8988T (cell line): ENCODE measurements around the gene GPR176.
"Not testable (repeated sequence)": the region's sequence is repeated elsewhere in the genome, so short reads cannot be mapped to it uniquely, and the experiment has no call there.

Experiments
- DNase-seq: peaks from one replicate; pipeline ENCODE4 v3.0.0; 2011

The GPR176 gene

DNA sequence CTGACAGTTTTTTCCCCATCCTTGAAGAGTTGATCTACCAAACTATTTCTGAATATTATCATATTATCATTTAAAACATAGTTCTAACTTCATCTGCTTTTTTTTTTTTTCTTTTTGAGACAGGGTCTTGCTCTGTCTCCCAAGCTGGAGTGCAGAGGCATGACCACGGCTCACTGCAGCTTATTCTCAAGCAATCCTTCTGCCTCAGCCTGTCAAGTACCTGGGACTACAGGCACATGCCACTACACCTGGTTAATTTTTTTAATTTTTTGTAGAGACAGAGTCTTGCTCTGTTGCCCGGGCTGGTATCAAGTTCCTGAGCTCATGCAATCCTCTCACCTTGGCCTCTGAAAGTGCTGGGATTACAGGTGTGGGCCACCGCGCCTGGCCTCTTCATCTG, 15.2 kb upstream of the GPR176 start:
- no peak for DNase-seq

DNA sequence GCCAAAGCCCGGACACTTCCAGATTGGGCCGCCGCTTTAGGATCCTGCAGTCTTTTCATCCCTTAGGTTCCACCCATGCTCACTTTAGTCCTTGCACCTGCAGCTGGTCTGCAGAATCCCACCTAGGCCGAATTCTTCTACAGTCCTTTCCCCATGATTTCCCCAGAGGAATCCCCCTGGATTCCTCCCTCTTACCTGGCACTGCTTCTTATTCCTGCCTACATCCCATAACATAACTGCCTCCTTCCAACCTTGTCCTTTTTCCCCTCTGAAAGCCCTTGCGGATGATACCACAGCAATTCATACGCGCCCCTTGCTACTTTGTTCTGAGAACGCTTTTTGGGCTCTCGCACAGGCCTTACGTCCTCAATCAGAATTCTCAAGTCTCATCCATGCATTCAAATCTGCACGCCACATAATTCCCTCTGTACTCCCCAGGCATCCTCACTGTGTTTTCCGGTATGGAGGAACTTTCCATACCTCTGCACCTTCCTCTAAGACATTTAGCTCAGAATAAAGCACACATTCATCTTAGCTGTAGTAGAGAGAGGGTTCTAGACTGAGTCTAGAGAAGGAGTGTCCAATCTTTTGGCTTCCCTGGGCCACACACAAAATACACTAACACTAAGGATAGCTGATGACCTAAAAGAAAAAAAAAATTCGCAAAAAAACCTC, 14.5 kb upstream of the GPR176 start:
- DNase-seq: no peak

DNA sequence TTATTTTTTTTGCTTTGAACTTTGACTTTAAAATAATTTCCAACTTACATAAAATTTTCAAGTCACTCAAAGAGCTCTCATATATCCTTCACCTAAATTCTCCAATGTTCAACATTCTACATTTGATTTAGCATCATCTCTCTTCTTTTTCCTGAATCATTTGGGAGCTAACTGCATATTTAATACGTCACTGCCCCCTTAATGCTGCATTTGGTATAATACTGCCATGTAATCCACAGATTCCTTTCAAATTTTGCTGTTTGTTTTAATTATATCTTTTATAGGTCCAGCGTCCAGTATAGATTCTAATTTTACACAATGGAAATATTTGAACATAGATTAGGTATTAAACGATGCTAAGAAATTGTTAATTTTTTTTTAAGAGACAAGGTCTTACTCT, 11.5 kb upstream of the GPR176 start:
- no peak for DNase-seq

DNA sequence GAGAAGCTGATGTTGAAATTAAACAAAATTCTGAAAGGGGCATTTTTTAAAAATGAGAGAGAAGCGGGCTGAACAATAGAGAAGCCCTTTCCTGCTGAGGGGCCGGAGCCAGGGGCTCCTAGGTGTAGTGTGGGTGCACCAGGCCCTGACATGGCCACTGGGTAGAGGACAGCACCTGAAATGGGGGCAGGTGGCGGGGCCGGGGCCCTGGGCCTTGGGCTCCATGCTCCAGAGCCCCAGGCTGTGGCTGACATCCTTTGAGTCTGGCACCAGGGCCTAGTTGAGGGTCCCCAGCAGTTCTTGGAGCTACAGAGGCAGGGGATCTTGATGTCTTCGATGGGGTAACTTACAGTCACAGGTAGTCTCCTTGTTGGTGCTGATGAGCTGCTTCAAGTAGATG, 6.5 kb upstream of the GPR176 start:
- no peak for DNase-seq

DNA sequence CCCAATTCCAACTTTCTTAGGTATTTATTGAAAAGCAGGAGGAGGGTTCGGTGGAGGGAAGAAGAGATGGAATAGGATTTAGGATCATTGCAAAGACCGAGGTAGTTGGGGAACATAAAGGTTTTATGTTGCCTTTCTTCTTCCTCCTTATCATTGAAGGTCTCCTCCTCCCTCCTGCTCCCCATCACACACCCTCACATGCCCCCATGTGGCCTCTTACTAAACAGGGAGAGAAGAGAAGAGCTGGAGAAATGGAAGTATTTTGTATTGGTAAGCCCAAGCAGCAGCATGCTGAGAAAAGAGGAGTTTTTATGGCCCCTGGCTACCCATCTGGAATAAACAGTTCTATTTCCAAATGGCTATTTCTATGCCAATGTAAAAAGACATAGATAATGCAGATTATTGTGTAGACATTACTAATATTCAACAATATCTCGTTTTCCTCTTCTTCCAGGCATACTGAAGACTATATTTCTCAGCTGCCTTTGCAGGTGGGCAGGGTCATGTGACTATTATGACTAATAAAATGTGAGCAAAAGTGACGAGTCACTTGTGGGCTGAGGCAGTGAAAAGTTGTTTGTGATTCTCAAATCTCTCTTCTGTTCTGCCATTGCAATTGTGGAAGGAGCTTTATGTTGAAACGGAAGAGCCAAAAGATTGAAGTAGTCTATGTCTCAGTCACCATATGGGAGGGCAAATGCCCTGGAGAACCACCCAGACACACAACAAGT, 5.2 kb upstream of the GPR176 start:
- no peak for DNase-seq

DNA sequence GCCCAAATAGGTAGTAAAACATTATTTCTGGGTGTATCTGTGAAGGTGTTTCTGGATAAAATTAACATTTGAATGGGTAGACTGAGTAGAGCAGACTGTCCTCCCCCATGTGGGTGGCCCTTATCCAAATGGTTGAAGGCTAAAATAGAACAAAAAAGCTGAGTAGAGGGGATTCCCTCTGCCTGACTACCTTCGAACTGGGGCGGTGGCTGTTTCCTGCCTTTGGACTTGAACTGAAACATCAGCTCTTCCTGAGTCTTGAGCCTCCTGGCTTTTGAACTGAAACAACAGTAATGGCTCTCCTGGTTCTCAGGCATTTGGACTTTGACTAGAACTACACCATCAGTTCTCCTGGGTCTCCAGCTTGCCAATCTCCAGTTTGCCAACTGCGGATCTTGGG, 4.4 kb upstream of the GPR176 start:
- DNase-seq: no peak

DNA sequence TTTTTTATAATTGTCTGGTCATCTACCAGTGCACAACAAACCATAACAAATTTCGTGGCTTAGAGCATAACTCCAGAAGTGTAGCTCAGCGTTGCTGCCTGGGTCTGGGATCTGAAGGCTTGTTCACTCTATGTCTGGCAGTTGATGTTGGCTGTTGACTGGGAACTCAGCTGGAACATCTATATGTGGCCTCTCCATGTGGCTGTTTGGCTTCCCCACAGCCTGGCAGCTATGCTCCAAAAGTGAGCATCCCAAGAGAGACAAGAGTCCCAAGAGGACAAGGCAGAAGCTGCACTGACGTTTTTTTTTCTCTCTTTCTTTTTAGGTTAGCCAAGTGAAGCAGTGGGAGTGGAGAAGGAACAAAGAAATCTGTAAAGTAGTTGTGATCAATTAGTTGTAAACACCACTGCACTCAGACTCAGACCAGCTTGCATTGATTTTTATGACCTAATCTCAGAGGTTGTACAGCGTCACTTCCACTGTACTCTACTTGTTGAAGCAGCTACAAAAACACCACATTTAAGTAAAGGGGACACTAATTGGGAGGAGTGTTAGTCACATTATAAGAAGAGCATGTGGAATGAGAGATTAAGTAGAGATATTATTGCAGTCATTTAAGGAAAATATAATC, 2.5 kb upstream of the GPR176 start:
- DNase-seq: no peak

DNA sequence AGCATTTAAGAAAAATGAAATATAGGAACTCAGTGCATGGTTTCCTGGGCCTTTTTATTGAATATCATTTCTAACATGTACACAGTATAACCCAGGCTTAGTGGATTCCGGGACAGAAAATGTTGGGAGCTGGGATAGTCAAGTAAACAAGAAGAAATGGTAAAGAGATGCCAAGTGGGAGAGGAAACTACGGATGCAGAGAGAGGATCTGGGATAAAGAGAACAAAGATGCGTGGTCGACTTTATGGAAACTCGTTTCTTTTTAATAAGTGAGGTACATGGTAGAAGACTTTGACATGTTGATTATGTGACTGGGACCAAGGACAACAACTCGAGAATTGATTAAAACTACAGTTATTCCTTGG, 1.2 kb upstream of the GPR176 start:
- no peak for DNase-seq

DNA sequence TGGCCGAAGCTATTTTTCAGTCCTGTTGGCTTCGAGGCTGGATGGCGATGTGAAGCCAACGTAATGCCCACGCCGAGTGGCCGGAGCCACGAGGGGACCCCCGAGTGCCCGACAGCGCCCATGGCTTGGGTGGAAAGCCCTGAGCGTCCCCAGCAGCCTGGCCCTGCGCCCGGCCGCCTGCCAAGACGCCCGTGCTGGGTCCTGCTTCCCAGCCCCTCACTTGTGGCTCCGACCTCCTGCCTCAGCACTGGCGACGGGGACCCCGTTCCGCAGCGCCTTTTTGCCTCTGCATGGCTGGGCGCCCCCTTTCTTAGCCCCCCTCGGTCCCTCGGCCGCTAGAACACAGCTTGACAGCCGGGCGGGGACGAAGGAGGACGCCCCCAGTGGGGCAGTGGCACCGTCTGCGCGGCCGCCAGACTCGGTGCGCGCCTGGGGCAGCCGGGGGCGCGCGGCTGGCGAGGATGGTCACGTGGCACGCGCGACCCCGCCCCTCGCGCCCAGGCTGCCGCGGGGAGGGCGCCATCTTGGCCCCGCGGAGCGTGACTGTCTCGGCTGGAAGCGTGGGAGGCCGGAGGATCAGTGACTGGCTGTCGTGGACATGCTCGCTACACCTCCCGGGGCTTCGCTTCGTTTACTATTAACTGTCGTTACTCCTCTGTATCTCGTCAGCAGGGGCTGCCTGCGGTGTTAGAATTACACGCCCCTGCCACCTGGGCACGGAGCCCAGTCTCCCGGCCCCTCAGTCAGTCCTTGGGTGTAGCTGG, 626 bp upstream of the GPR176 start:
- peak; percentile 37 for DNase-seq

DNA sequence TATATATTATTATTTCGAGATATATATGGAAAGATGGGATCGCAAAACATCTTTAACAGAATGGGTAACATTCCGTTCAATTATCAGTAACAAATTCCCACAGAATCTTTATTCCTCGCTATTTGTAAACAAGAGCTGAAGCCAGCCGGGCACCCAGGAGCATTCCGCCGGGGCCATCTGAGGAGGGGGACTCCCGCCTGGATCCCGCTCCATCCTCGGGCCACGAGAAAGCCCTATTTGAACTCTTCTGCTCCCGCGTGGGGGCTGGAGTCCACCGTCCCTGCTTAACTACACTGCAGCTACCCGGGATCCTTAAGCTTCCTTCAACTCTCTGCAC, 687 bp downstream of the GPR176 start:
- DNase-seq: no peak

DNA sequence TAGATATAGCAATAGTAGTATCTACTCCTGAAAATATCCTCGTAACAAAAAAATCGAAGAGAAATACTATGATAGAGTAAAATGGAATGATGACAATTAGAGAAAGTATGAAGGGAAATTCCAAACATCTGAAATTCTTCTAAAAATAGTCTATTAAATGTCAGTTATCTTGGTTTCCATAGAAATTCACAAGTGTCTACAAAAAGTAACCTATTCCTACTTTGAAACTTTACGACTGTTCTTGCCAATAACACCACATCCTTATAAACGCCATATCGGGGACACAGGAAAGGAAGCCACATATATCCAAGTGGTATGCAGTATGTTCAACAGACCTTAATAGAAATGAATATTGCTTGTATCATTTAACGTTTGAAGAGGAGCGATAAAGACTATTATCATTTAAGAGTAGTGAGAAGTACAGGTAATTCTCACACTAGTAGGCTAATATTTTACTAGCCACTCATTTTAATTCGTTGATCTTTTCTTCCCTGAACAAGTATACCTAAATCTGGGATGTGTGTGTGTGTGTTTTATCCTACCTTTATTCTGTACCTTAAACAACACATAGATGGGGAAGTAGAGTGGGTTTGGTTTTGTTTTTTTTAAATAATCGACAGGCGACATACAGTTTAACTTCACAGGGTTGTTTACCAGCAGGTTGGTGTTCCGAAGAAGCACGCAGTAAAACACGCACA, 1.2 kb downstream of the GPR176 start:
- no peak for DNase-seq

DNA sequence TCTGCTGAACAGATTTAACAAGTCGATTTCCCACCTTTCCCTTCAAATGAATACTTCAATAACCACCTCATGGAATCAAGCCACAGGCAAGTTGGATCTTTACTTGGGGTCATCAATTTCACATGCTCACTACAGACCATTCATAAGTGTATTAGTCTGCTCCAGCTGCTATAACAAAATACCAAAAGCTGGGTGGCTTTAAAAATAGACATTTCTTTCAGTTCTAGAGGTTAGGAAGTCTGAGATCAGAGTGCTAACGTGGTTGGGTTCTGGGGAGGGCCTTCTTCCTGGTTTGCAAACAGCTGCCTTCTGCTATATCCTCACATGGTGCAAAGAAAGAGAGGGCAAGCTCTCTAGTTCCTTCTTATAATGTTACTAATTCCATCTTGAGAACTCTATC, 5.1 kb downstream of the GPR176 start:
- DNase-seq: no peak

DNA sequence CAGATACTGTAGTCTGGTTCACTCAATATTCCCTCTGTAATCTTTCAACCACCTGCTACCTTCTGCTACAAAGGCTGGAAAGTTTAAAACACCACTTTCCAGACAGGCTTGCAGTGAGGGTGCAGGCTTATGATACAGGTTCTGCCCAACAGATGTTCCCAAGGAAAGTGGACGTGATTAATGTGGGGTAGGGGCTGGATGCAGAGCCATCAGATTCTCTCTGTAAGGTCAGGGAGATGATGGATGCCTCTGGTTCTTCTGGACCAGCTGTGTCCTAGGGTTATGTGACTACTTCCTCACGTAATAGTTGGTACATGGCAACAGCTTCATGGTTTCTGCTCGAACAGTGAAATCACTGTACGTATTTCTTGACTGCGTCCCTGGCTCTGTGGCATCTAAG, 11.1 kb downstream of the GPR176 start:
- DNase-seq: no peak

DNA sequence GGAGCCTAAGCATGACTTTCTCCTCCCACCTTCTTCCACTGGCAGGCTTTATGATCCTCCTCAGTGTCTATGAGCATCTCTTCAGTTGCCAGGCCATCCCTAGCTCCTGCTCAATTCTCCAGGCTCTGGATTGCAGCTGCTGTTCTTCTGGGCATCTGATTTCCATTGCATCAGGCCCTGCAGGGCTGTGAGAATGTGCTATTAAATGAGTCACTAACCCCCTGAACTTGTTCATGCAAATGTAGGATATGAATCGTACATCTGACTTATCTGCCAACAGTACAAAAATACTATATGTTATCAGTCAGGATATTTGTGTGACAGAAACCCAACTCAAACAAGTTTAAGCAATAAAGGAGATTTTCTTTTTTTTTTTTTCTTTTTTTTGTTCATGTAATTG, 11.9 kb downstream of the GPR176 start:
- no peak for DNase-seq

DNA sequence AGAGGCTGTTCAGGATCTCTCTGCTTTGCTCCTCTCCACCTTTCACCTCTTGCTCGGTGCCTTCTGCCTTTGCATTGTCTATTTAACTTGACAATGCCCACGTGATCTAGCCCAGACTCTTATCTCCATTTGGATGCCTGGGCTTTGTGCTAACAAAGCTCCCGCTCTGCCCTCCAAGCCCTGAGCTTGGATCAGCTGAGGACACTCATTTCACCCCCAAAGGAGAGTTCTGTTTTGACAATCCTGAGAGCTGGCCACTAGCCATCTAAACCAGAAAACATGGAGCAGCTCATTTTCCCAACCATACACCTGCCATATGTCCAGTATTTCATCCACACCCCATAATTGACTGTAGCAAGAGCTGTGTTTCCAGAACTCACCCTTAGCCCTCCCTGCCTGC, 12.8 kb downstream of the GPR176 start:
- no peak for DNase-seq

DNA sequence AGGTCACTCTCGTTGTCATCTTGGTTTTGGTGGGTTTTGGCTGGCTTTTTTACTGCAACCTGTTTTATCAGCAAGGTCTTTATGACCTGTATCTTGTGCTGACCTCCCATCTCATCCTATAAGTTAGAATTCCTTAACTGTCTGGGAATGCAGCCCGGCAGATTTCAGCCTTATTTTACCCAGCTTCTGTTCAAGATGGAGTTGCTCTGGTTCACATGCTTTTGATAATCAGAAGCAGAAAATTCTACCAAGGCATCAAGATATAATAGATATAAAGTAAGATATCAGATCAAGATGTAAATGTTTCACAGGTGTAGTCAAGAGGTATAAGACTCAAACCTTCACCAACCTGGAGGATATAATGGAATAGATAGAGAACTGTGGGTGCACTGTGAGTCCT, 16.0 kb downstream of the GPR176 start:
- no peak for DNase-seq

DNA sequence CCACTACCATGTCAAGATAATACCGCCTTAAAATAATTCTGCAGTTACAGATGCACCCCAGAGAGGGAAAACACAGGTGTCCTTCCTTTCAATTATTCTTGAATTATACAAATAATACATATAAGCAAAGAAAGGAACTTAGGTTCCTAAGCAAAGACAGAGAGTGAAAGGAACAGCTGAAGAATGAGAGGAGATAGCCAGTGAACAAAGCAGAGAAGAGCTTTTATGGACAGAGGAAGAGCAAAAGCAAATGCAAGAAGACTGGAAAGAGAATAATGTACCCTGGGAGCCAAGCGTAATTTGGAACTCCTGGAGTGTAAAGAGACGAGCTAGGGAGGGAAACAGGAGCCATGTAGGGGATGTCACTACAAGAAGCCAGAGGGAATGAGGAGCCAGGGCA, 21.7 kb downstream of the GPR176 start:
- no peak for DNase-seq

DNA sequence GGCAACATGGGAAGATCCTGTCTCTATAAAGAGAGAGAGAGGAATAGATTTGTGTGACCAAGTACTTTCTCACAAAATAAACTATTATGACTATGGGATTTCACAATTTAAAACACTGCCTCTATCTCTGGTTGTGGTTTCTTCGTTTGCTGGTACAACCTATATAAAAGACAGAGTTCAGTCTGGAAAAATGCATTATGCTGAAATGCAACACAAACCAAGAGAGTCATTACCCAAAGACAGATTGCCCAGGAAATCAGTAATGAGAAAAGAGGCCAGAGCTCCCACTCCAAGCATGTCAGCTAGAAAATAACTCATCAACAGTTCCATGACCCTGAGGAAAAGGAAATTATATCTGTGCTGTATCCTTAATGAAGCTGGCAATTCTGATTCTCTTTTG, 23.2 kb downstream of the GPR176 start:
- no peak for DNase-seq

DNA sequence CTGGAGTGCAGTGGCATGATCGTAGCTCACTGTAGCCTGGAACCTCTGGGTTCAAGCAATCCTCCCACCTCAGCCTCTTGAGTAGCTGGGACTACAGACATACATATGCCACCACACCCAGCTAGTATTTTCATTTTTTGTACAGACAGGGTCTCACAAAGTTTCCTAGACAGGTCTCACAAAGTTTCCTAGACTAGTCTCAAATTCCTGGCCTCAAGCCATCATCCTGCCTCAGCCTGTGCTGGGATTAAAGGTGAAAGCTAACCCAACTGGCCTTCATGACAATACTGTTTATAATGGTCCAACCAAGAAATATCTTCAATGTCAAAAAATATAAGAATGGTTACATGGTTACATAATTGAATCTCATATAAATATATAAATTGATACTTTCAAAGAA, 24.0 kb downstream of the GPR176 start:
- DNase-seq: no peak

DNA sequence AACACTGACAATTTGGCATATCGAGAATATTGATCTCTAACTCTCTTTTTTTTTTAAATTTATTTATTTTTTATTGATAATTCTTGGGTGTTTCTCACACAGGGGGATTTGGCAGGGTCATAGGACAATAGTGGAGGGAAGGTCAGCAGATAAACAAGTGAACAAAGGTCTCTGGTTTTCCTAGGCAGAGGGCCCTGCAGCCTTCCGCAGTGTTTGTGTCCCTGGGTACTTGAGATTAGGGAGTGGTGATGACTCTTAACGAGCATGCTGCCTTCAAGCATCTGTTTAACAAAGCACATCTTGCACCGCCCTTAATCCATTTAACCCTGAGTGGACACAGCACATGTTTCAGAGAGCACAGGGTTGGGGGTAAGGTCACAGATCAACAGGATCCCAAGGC, 27.0 kb downstream of the GPR176 start:
- not testable (repeated sequence) for DNase-seq

DNA sequence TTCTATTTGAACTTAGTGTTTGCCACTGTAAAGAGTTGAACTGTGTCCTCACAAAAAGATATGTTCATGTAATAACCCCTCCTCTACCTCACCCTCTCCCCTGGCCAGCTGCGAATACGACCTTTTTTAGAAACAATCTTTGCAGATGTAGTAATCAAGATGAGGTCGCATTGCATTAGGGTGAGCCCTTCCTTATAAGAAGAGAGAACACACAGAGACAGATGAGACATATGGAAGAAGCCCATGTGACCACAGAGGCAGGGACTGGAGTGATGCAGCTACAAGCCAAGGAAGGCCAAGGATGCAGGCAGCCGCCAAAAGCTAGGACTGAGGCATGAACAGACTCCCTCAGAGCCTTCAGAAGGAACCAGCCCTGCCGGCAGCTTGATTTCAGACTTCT, 27.6 kb downstream of the GPR176 start:
- no peak for DNase-seq

DNA sequence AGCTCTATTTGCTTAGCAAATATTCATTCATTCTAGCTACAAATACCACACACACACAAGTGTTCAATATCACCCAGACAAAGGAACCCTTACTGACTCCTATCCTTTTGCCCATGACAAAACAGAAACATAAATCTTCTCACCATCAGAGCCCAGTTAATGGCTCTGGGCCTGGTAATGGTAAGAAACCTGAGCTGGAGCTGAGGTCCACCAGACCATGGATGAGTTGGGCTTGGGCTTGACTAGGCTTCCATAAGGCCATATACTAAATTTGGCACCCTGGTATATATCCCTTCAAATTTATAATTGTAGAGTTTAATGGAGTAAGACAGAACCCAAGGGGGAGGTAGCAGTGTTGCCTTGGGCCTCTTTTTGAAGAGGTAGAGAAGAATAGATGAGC, 29.4 kb downstream of the GPR176 start:
- no peak for DNase-seq

DNA sequence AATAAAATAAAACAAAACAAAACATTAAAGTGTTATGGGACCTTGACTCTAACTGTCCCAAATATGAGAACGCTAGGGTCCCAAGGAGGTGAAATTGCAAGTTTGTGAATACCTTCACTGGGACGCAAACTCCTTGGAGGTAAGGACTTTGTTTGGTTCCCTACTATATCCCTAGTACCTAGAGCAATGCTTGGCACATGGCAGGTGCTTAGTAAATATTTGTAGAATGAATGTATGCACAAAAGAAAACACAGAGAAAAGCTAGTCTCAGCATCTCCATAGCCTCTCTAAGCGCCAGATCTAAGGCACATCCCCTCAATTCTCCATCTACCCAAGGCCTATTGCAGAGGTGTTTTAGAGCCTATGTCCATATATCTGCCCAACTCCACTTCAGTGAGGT, 30.5 kb downstream of the GPR176 start:
- DNase-seq: no peak
